Trophoblast cell (in vitro differentiated cells and primary cell): ENCODE results near the gene VPS45.
"Not testable (repeated sequence)": the region's sequence is repeated elsewhere in the genome, so short reads cannot be mapped to it uniquely, and the experiment has no call there.

Source experiments
- DNase-seq, 2 donors: peaks; one replicate each; pipeline ENCODE4 v3.0.0-alpha.2; 2016
- H2AFZ ChIP-seq: 2 replicates; pipeline ENCODE4 v1.6.1; 2013; ENCODE audit warnings: low read length, moderate library complexity, mild to moderate bottlenecking; ENCODE audit not compliant: insufficient read depth, poor library complexity
- H2AK5ac ChIP-seq: 2 replicates; pipeline ENCODE4 v1.6.1; 2013; ENCODE audit warnings: mild to moderate bottlenecking, low read length
- H2BK120ac ChIP-seq: 2 replicates; pipeline ENCODE4 v1.6.1; 2013; ENCODE audit warnings: low read length, mild to moderate bottlenecking, moderate library complexity; ENCODE audit not compliant: insufficient read depth, poor library complexity
- H2BK12ac ChIP-seq: 2 replicates; pipeline ENCODE4 v1.6.1; 2013; ENCODE audit warnings: mild to moderate bottlenecking, low read length, moderate library complexity
- H2BK5ac ChIP-seq: 2 replicates; pipeline ENCODE4 v1.6.1; 2013; ENCODE audit warnings: low read length, low read depth, moderate library complexity, mild to moderate bottlenecking; ENCODE audit not compliant: poor library complexity
- H3K14ac ChIP-seq: 2 replicates; pipeline ENCODE4 v1.6.1; 2013; ENCODE audit warnings: mild to moderate bottlenecking, low read length
- H3K18ac ChIP-seq: 2 replicates; pipeline ENCODE4 v1.6.1; 2013; ENCODE audit warnings: mild to moderate bottlenecking, low read length
- H3K23ac ChIP-seq: 2 replicates; pipeline ENCODE4 v1.6.1; 2013; ENCODE audit warnings: low read length
- H3K27ac ChIP-seq: 2 replicates; pipeline ENCODE4 v1.5.1; 2013; ENCODE audit warnings: low read depth, mild to moderate bottlenecking, inconsistent platforms, low read length, moderate library complexity
- H3K27me3 ChIP-seq: 2 replicates; pipeline ENCODE4 v1.6.1; 2013; ENCODE audit warnings: inconsistent platforms, mild to moderate bottlenecking, low read length, moderate library complexity; ENCODE audit not compliant: insufficient read depth
- H3K36me3 ChIP-seq, 2 experiments: 1 replicate in 1 of 2; 2 replicates in 1 of 2; pipeline ENCODE4 v1.6.1; 2013; ENCODE audit warnings: low read length in 2 of 2, mild to moderate bottlenecking in 2 of 2, moderate library complexity in 1 of 2; ENCODE audit not compliant: insufficient read depth in 2 of 2, control insufficient read depth in 1 of 2
- H3K4ac ChIP-seq: 2 replicates; pipeline ENCODE4 v1.6.1; 2013; ENCODE audit warnings: low read depth, mild to moderate bottlenecking, low read length, moderate library complexity
- H3K4me1 ChIP-seq, 2 experiments: 1 replicate in 1 of 2; 2 replicates in 1 of 2; pipeline ENCODE4 v1.6.1; 2013; ENCODE audit warnings: low read length in 2 of 2, mild to moderate bottlenecking in 2 of 2, moderate library complexity in 1 of 2; ENCODE audit not compliant: insufficient read depth in 2 of 2, control insufficient read depth in 1 of 2
- H3K4me2 ChIP-seq: 2 replicates; pipeline ENCODE4 v1.6.1; 2013; ENCODE audit warnings: inconsistent platforms, mild to moderate bottlenecking, low read length, moderate library complexity
- H3K4me3 ChIP-seq: 2 replicates; pipeline ENCODE4 v1.5.1; 2013; ENCODE audit warnings: mild to moderate bottlenecking, low read depth, low read length, inconsistent platforms
- H3K79me1 ChIP-seq: one replicate; pipeline ENCODE4 v1.6.1; 2013; ENCODE audit warnings: low read length
- H3K79me2 ChIP-seq: 2 replicates; pipeline ENCODE4 v1.6.1; 2013; ENCODE audit warnings: low read length, mild to moderate bottlenecking; ENCODE audit not compliant: control insufficient read depth, insufficient read depth, poor library complexity
- H3K9ac ChIP-seq: 2 replicates; pipeline ENCODE4 v1.6.1; 2013; ENCODE audit warnings: mild to moderate bottlenecking, low read length
- H3K9me3 ChIP-seq: 2 replicates; pipeline ENCODE4 v1.6.1; 2013; ENCODE audit warnings: low read depth, mild to moderate bottlenecking, control low read depth, inconsistent platforms, low read length; ENCODE audit not compliant: insufficient read depth
- H4K12ac ChIP-seq: 2 replicates; pipeline ENCODE4 v1.6.1; 2013; ENCODE audit warnings: low read depth, mild to moderate bottlenecking, low read length, moderate library complexity
- H4K8ac ChIP-seq: 2 replicates; pipeline ENCODE4 v1.6.1; 2013; ENCODE audit warnings: low read depth, mild to moderate bottlenecking, low read length, moderate library complexity
- H4K91ac ChIP-seq: one replicate; pipeline ENCODE4 v1.6.1; 2013; ENCODE audit warnings: low read depth, mild to moderate bottlenecking, low read length, moderate library complexity
- WGBS: extraction: QIAGEN DNeasy Blood & Tissue Kit; methylation state at CpG from one replicate; pipeline ENCODE4 v1.1.7; 2013; ENCODE audit warnings: missing lambda C conversion rate; ENCODE audit not compliant: insufficient read length, insufficient coverage; ENCODE audit errors: extremely low coverage; 5-methylcytosine and 5-hydroxymethylcytosine counted together

VPS45 gene

GRCh38 chr1:150055507-150055906 lies 12.1 kb upstream of the VPS45 start:
- not testable (repeated sequence) for H3K9ac ChIP-seq, H3K9me3 ChIP-seq, H3K79me2 ChIP-seq, H3K27me3 ChIP-seq, H2BK12ac ChIP-seq, H3K4me3 ChIP-seq, H4K91ac ChIP-seq, H3K14ac ChIP-seq, DNase-seq, H3K4me2 ChIP-seq, H4K8ac ChIP-seq, H2BK5ac ChIP-seq, H2AFZ ChIP-seq, H2BK120ac ChIP-seq, H2AK5ac ChIP-seq, H4K12ac ChIP-seq, H3K27ac ChIP-seq, H3K4ac ChIP-seq, H3K79me1 ChIP-seq, H3K23ac ChIP-seq, H3K36me3 ChIP-seq, H3K18ac ChIP-seq, H3K4me1 ChIP-seq
- WGBS: no CpG with 5 or more reads among the region's 4 CpGs

GRCh38 chr1:150056407-150056806 lies 11.2 kb upstream of the VPS45 start:
- no peak overlapping the region for H3K4me3 ChIP-seq

GRCh38 chr1:150060260-150060659 lies 7.3 kb upstream of the VPS45 start:
- Histone ChIP-seq H2AFZ (no peak overlapping the region), H4K91ac (no peak overlapping the region), H3K23ac (no peak overlapping the region)

More at GRCh38 chr1:150056407-150056806, 11.2 kb upstream of the VPS45 start:
- H3K79me2 ChIP-seq: no peaks in the 10 kb centered on the region
- H3K9ac ChIP-seq: no peak overlapping the region
- no peak overlapping the region for H2BK5ac ChIP-seq
- H3K4me1 ChIP-seq: no peaks in the 10 kb centered on the region
- H3K23ac ChIP-seq: no peak overlapping the region
- no peak overlapping the region for H4K91ac ChIP-seq
- H2BK120ac ChIP-seq: no peak overlapping the region
- no peak overlapping the region for H3K18ac ChIP-seq
- no peak for DNase-seq
- no peaks in the 10 kb centered on the region for H3K79me1 ChIP-seq
- no peak overlapping the region for H3K4ac ChIP-seq
- no peak overlapping the region for H2AFZ ChIP-seq
- no peaks in the 10 kb centered on the region for H3K9me3 ChIP-seq
- H3K4me2 ChIP-seq: no peak overlapping the region
- H3K27ac ChIP-seq: no peak overlapping the region
- H4K8ac ChIP-seq: no peak overlapping the region
- H3K36me3 ChIP-seq: no peaks in the 10 kb centered on the region
- H3K27me3 ChIP-seq: no peaks in the 10 kb centered on the region
- H2BK12ac ChIP-seq: no peak overlapping the region
- H4K12ac ChIP-seq: no peak overlapping the region
- no CpG with 5 or more reads among the region's 1 CpG for WGBS
- H3K14ac ChIP-seq: no peak overlapping the region
- H2AK5ac ChIP-seq: no peak overlapping the region

GRCh38 chr1:150061632-150062101 lies 5.9 kb upstream of the VPS45 start:
- Histone ChIP-seq H3K23ac (peak overlapping the region; percentile 64), H3K18ac (no peak overlapping the region), H2AFZ (no peak overlapping the region), H2BK12ac (no peak overlapping the region), H2BK120ac (no peak overlapping the region), H3K79me1 (no peaks in the 10 kb centered on the region), H3K4me3 (no peak overlapping the region), H3K27me3 (no peaks in the 10 kb centered on the region), H3K9ac (no peak overlapping the region), H3K4me2 (no peak overlapping the region), H3K79me2 (no peaks in the 10 kb centered on the region), H4K91ac (no peak overlapping the region), H3K27ac (no peak overlapping the region), H2BK5ac (no peak overlapping the region), H3K4me1 (peaks cover 0 to 2% of the 10 kb centered on the region in 2 experiments), H4K12ac (no peak overlapping the region), H2AK5ac (no peak overlapping the region), H3K9me3 (no peaks in the 10 kb centered on the region), H4K8ac (no peak overlapping the region), H3K4ac (no peak overlapping the region), H3K36me3 (no peaks in the 10 kb centered on the region), H3K14ac (no peak overlapping the region)
- DNase-seq: no peak
- no CpG with 5 or more reads among the region's 3 CpGs for WGBS

More at GRCh38 chr1:150060260-150060659, 7.3 kb upstream of the VPS45 start:
- DNase-seq: no peak
- Histone ChIP-seq H3K36me3 (no peaks in the 10 kb centered on the region), H3K9ac (no peak overlapping the region), H2BK5ac (no peak overlapping the region), H3K27ac (no peak overlapping the region), H3K4me2 (no peak overlapping the region), H4K12ac (no peak overlapping the region), H3K27me3 (no peaks in the 10 kb centered on the region), H2BK12ac (no peak overlapping the region), H3K4me1 (peaks cover 0 to 2% of the 10 kb centered on the region in 2 experiments), H2AK5ac (no peak overlapping the region), H3K18ac (no peak overlapping the region), H4K8ac (no peak overlapping the region), H3K79me1 (no peaks in the 10 kb centered on the region), H3K14ac (no peak overlapping the region), H3K4ac (no peak overlapping the region), H3K4me3 (no peak overlapping the region), H3K9me3 (no peaks in the 10 kb centered on the region), H3K79me2 (no peaks in the 10 kb centered on the region), H2BK120ac (no peak overlapping the region)
- no CpG with 5 or more reads among the region's 4 CpGs for WGBS
